HG03571 (cell line): ENCODE data around the gene AP1G2.

Experiments
- ATAC-seq: cut with Tn5 transposase; IDR thresholded peaks from one replicate; pipeline ENCODE4 v1.9.1; 2021; ENCODE audit not compliant: unreplicated experiment

Gene AP1G2

GRCh38 chr14:23572836-23573235 is 5.2 kb upstream of the AP1G2 start:
- ATAC-seq = no peak

- ATAC-seq = no peak
Observed at GRCh38 chr14:23572524-23572828, 4.9 kb upstream of the AP1G2 start.

GRCh38 chr14:23571701-23572523 is 4.3 kb upstream of the AP1G2 start:
- no peak for ATAC-seq

- no peak for ATAC-seq
Observed at GRCh38 chr14:23570806-23571483, 3.4 kb upstream of the AP1G2 start.

- ATAC-seq = no peak
Observed at GRCh38 chr14:23569443-23570151, 2.0 kb upstream of the AP1G2 start.

- ATAC-seq = no peak
Observed at GRCh38 chr14:23568600-23569331, 1.2 kb upstream of the AP1G2 start.

- ATAC-seq = no peak
Observed at GRCh38 chr14:23568021-23568599, 519 bp upstream of the AP1G2 start.

- no peak for ATAC-seq
Observed at GRCh38 chr14:23566778-23567185, 809 bp downstream of the AP1G2 start.

- no peak for ATAC-seq
Observed at GRCh38 chr14:23566112-23566777, 1.3 kb downstream of the AP1G2 start.

- ATAC-seq = no peak
Observed at GRCh38 chr14:23565626-23566025, 2.0 kb downstream of the AP1G2 start.

GRCh38 chr14:23564876-23565275 is 2.7 kb downstream of the AP1G2 start:
- no peak for ATAC-seq

GRCh38 chr14:23564181-23564812 is 3.3 kb downstream of the AP1G2 start:
- no peak for ATAC-seq

GRCh38 chr14:23563473-23564180 is 4.0 kb downstream of the AP1G2 start:
- ATAC-seq = no peak

- no peak for ATAC-seq
Observed at GRCh38 chr14:23562822-23563472, 4.6 kb downstream of the AP1G2 start.

- ATAC-seq = no peak
Observed at GRCh38 chr14:23561873-23562821, 5.4 kb downstream of the AP1G2 start.

- ATAC-seq = no peak
Observed at GRCh38 chr14:23561259-23561658, 6.3 kb downstream of the AP1G2 start.

GRCh38 chr14:23559926-23560520 is 7.6 kb downstream of the AP1G2 start:
- no peak for ATAC-seq
